Esophagus muscularis mucosa (tissue), 3 donors: ENCODE data around the gene CDC42EP4.

Experiments
- EP300 ChIP-seq: sonication (generic); formaldehyde crosslinking; IDR thresholded peaks from one replicate; pipeline ENCODE4 v1.6.1; 2017; ENCODE audit warnings: antibody characterized with exemption
- POLR2AphosphoS5 ChIP-seq, 2 donors: sonication (generic); formaldehyde crosslinking; IDR thresholded peaks; one replicate each; pipeline ENCODE4 v1.6.1; 2017; ENCODE audit warnings: antibody characterized with exemption in 2 of 2

GRCh38 chr17:73343739-73344454, 32.1 kb upstream of the CDC42EP4 start:
- no peak for TF ChIP-seq POLR2AphosphoS5 (IDR thresholded peaks at IDR 0.05)
- TF ChIP-seq EP300, result no peak
